Fibroblast of skin of back (primary cell): ENCODE measurements around the gene SELENOI.
"Not testable (repeated sequence)": the region's sequence is repeated elsewhere in the genome, so short reads cannot be mapped to it uniquely, and the experiment has no call there.

Source experiments
- DNase-seq: peaks from one replicate; pipeline ENCODE4 v3.0.0-alpha.2; 2013

SELENOI gene

DNA sequence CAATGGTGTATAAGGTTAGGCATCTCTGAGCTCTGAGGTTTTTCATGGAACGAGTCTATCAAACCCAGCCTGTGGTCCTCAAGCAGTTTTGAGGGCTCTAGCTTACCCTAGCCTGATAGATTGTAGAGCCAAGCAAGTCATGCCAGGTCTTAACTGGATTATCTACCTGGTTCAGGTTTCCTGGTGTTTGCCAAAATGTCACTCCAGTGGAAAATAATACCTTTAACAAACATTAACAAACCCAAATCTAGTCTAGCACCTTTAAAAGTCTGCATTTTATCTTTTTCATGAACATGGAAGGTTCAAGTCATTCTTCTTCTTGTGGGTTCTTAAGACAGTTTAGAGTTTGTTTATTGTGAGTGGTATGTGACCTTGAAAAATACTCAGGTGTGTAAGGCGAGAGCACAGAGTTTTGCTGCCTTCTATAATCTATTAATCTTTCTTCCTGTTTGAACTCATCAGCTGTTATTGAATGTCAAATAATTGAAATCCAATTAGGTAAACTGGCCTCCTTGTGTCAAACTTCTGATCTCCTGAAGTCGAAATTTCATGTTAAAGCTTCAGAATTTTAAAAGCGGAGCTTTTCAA is 14.0 kb downstream of the SELENOI start:
- DNase-seq, result no peak

DNA sequence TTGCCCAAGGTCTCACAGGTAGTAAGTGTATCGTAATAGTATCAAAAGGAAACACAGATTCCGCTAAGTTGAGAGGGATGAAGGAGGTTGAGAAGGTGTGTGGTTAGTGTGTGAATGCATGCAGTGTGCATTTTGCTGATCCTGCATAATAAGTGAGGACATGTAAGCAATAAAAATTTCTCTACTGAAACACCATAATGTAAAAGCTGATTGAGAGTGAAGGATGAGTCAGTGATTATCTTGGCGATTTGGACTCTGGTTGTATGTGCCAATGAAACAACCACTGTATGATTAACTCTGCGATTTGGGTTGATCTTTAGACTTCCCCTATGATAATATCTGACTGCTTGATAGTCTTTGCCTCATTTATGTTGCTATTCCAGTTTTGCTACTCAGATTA is 17.4 kb downstream of the SELENOI start:
- DNase-seq, result no peak

DNA sequence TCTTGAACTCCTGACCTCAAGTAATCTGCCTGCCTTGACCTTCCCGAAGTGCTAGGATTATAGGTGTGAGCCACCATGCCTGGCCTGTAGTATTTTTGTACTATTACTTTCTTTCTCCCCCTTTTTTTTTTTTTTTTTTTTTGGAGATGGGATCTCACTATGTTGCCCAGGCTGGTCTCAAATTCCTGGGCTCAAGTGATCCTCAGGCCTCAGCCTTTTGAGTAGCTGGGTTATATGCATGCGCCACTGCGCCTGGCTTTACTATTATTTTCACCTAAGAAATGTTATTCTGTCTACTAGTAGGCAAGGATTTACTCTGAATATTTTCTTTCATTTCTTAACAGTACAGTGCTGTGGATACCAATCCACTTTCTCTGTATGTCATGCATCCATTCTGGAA is 18.0 kb downstream of the SELENOI start:
- DNase-seq, result no peak

DNA sequence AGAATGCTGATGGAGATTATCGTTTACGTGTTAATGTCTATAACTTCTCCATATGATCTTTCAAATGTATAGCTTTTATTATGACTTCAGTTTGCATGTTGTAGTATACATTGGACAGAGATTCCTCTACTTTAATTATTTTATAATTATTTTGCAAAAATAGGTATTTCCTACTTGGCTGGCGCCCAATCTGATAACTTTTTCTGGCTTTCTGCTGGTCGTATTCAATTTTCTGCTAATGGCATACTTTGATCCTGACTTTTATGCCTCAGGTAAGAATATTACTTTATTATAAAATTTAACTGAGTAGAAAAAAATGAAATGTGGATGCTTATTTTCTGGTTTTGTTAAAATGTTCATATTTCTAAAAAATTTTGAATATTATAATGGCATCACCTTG is 18.7 kb downstream of the SELENOI start:
- no peak for DNase-seq

DNA sequence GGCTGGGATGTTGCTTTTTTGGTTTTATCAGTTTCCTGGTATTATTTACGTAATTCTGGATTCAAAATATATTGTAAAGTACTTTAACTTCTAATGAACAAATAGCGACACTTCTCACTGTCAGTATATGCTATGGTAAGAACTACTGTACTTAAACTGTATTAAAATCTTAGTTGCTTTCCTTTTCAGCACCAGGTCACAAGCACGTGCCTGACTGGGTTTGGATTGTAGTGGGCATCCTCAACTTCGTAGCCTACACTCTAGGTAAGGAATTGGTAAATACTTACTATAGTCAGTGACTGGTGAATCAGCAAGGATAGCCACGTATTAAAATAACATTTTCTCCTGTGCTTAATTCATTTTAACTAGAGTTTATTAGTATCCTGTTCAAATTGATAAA is 21.0 kb downstream of the SELENOI start:
- DNase-seq, result no peak

DNA sequence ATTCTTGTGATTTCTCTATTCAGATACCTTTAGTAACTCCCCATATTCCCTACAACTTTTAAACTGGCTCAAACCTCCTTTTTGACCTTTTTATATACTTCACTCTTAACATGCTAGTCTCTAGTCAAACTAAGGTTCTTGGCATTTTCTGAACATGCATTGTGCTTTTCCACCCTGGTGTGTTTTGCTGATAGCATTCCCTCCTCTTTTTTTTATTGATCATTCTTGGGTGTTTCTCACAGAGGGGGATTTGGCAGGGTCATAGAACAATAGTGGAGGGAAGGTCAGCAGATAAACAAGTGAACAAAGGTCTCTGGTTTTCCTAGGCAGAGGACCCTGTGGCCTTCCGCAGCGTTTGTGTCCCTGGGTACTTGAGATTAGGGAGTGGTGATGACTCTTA is 23.7 kb downstream of the SELENOI start:
- DNase-seq, result not testable (repeated sequence)

DNA sequence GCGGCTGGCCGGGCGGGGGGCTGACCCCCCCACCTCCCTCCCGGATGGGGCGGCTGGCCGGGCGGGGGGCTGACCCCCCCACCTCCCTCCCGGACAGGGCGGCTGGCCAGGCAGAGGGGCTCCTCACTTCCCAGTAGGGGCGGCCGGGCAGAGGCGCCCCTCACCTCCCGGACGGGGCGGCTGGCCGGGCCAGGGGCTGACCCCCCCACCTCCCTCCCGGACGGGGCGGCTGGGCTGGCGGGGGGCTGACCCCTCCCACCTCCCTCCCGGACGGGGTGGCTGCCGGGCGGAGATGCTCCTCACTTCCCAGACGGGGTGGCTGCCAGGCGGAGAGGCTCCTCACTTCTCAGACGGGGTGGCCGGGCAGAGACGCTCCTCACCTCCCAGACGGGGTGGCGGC is 25.0 kb downstream of the SELENOI start:
- not testable (repeated sequence) for DNase-seq

DNA sequence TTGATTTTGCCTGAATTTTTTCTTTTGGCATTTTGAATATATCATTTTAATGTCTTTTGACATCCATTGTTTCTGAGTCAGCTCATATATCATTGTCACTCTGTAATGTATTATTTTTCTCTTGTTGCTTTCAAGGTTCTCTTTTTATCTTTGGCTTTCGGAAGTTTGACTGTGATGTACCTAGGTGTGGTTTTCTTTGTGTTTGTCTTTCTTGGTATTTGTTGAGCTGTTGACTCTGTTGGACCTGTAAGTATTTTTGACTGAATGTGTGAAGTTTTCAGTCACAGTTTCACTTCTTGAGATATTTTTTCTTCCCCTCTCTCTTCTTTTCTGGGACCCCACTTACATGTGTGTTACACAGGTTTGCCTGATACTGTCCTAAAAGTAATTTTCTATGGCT is 30.9 kb downstream of the SELENOI start:
- DNase-seq, result no peak

DNA sequence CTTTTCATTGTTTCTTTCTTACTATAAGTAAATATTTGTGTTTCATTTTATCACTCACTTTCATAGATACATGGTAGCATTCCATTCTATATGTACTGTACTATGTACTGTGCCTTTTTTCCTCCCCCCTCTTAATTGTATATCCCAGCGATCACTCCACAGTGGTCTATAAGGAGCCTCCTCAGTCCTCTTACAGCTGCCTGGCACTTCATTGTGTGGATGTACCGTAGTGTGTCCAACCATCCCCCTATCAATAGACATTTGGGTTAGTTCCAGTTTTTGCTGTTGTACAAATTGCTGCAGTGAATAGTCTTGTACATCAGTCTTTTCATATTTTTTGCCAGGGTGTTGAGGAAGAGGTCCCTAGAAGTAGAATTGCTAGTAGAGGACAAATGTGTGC is 34.3 kb downstream of the SELENOI start:
- DNase-seq, result no peak

DNA sequence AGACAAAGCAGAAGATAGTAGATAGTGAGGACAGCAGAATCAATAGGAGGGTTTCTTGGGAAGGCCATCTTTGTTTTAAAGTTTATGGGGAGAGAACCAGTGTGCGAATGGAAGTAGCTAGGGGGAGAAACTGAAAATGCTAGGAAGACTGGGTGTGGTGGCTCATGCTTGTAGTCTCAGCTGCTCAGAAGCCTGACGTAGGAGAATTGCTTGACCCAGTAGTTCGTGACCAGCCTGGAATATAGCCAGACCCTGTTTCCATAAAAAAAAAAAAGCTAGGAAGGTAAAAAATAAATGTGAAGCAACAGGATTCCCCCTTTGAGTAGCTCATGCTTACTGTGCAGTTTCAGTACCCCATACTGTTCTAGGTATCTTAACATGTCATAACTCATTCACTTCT is 36.6 kb downstream of the SELENOI start:
- DNase-seq, result no peak

DNA sequence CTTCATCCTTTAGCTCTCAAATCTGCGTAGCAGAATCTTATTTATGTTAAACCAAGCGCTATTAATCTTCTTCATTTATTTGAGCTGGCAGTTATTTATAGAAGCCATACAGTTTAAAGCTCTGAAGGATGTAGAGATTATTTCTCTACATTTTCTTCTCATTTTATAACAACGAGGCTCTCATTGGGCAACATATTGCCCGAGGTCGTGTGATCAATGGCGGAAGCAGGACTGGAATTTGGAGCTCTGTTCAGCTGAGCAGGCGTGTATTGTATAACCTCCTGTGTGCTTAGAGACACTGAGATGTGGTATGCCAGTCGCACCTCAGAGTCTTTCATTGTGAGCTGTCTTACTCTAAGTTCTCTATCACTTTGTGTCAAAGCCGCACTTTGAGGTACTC is 38.2 kb downstream of the SELENOI start:
- DNase-seq, result no peak

DNA sequence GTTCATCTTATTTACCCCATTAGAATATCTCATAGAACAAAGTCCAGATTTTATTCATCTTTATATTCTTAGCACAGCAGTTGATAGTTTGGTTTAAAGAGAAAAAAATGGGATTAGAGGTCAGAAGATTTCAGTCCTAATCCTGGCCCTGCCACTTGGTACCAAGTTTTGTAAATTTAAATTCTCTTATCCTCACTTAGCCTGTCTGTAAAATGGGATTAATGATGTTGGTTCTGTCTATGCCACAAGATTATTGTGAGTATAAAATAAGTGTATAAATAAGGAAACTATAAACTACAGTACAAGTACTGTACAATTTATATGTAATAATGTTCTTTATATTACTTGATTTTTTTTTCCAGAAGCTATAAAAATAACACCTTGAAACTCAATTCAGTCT is 38.7 kb downstream of the SELENOI start:
- DNase-seq, result no peak

DNA sequence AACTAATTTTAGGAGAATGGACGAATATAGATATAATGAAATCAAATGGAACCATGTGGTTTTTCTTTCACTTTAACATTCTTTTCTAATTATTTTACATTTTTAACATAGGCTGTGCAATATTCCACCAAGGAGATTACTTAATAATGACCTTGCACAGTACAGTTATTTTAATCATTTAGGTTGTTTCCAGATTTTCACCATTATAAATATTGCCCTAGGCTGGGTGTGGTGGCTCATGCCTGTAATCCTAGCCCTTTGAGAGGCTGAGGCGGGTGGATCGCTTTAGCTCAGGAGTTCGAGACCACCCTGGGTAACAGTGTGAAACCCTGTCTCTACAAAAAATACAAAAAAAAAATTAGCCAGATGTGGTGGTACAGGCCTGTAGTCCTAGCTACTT is 41.2 kb downstream of the SELENOI start:
- no peak for DNase-seq

DNA sequence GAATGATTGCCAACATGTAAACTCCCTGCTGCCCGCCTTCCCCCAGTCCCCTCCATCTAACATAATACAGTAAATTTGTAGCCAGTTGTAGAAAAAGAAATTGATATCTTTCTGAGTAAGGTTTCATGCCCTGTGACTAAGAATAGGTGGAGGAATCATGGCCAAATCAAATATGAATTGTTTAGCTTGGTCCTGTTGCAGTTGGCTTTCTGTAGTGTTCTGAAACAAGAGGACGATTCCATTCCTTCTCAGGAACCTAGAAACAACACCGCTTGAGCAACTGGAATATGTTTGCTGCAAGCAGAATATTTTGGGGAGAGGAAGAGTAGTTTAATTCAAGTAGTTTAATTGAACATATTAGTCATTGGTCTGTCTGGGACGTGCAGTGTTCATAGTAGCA is 48.8 kb downstream of the SELENOI start:
- DNase-seq, result no peak

DNA sequence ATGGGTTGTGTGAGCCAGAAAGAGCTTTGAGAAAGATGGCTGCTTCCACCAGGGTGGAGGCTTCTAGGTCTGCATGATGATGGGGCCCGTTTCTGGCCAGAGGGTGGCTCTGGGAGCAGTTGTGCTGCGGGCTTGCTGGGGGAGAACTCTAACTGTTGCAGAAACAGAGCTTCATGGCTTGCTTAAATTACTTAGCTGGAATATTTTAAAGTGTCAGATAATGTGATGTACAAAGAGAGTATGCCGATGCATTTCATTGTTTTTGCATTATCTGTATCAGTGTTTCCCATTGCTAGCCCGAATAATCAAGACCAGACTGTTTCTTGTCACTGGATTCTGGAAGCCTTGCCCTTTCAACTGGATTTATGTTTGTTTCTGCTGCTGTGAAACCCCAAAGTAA is 49.5 kb downstream of the SELENOI start:
- no peak for DNase-seq

DNA sequence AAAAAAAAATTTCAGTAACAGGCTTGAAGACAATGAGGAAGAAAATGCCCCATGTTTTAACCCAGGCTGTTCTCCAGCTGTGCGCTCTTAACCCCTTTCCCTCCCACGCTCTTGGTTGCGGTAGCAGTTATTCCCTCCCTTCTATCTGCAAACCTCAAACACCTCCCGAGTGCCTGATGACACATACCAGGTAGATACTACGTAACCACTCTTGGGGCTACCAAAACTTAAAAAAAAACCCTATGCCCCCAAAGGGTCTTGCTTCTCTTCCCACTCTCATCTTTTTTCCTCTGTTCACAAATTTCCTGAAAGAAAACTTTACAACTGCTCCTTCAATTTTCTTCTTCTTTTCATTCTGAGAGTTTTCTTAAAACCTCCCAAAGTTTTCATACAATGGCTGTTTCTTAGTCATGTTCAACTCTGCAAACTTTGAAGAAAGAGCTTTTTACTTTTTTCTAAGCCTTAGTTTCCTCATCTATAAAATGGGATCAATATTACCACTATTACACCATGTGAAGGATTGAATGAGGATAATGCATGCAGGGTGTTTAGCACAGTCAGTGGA is 50.9 kb downstream of the SELENOI start:
- no peak for DNase-seq

DNA sequence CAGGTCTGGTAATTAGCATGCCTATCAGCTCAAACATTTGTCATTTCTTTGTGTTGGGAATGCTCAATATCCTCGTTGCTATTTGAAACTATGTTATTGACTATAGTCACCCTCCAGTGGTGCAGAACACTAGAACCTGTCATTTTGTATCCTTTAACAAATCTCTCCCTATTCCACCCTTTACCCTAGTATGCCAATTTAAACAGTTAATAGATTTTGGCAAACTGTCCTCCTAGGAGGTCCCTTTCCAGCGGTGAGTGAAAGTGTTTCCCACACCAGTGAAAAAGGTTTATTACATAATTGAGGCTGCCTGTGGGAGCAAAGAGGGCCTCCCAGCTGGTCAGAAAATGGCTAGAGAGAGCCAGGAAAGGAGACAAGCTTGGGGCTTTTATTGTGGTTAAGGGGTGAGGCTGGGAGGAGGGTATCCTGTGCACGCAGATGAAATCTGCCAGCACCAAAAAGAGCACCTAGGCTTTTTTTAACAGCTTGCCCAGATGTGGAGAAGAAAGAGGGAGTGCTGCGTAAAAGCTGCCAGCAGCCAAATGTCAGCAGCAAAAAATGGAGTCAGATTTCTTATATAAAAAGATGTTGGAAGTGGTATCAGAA is 53.9 kb downstream of the SELENOI start:
- no peak for DNase-seq

DNA sequence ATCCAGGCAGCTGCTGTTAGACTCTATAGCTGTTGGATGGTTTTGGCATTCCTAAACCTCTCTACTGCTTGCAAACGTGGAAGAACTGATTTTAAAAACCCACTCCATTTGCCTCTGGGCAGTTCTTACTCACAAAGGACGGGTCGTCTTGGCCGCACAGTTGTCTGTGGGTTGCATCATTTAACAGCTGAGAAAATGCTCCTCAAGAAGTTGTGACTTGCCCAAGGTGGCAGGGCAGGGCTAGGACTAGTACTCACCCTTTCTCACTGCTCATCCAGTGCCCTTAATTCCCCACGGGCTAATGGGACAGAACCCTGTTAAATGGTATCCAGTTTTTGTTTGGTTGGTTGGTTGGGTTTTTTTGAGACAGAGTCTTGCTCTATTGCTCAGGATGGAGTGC is 54.8 kb downstream of the SELENOI start:
- DNase-seq, result no peak

DNA sequence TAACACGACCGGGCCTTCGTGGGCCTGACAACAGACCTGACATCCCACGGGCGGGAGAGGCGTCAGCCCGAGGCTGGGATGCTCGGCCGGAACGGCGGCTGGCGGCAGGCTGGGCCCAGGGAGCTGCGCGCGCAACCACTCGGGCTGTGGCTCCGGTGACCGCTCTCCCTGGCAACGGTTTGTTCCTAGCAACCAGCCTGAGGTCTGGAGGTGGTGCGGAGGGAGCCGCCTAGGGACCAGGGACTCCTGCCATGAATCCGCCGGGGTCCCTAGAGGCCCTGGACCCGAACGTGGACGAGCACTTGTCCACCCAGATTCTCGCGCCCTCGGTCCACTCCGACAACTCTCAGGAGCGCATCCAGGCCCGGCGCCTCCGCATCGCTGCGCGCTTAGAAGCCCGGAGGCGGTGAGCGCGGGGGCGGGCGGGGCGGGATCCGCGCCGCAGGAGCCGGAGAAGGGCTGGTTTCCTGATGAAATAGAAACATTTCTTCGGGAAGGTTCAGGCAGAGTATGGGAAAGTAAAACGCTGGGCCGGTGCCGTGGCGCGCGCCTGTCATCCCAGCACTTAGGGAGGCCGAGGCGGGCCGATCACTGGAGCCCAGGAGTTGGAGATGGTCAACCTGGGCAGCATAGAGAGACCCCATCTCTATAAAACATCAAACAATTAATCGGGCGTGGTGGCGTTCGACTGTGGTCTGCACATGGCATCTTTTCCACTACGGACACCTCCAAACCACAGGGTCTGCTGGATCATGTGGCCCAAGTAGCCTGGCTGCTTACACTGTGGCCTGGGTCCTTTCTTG is 56.0 kb downstream of the SELENOI start, which contains the start of gene DRC1:
Gene DRC1, plus strand, starts transcription at position 182 of the 803 bp plus-strand sequence. Its CDS starts 70 bp downstream, at position 252.
- DNase-seq, result peak; percentile 75

DNA sequence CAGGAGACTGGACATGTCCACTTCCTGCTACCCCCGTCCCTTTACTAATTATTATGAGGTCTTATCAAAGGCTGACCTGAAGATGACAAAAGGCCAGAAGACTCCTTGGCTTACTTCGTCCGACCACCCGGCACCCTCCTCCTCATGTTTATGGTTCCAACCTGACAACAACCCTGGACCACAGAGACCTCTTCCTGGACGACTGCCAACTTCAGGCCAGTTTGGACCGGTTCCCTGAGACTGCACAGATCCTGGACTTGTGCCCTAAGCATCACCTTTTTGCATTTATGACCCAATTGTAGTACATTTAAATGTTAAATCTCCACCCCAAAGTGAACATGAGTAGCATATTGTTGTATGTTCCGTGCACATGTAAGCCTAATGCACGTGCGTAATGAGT is 61.6 kb downstream of the SELENOI start:
- DNase-seq, result no peak

DNA sequence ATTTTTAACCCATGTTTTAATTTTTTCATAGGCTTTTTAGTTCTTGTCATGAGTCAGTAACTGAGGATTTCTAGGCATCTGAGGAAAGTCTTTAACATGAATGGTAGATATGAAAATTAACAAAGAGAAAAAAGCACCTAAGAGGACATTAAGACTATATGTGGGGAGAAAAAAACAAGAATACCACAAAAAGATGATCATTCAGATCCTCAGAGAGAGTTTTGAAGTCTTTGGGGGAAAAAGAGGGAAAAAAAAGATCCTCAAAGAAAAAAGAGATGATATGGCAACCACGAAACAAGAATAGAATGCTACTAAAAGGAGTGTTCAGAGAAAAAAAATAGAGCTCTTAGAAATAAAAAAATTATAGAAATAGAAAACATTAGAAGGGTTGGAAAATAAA is 63.8 kb downstream of the SELENOI start:
- DNase-seq, result no peak

DNA sequence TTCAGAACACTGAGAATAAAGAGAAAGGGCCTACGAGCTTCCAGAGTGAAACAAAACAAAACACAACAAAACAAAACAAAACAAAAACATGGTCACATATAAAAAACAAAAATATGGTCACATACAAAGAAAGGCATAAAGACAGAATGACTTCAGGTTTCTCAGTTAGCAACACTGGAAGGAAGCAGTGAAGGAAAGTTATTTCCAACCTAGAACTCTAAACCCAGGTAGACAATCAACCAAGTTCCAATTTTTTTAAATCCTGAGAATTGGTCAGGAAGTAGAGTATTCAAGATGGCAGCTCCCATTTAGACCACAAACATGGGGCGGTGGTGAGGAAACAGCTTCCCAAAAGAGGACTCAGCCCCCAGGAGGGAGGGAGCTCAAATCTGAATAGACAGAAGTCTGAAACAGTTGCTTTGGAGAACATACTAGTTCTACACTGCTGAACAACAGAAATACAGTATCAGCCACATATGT is 64.9 kb downstream of the SELENOI start:
- no peak for DNase-seq

DNA sequence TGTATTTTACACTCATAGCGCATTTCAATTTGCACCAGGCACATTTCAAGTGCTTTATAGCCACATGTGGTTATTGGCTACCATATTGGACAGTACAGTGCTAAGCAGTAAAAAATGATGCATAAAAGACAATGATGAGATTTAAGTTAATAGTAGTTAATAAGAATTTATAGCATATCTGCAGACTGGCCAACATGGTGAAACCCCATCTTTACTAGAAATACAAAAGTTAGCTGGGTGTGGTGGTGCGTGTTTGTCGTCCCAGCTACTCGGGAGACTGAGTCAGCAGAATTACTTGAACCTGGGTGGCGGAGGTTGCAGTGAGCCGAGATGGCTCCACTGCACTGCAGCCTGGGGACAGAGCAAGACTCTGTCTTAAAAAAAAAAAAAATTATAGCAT is 65.5 kb downstream of the SELENOI start:
- DNase-seq, result no peak
